GM18511 (cell line): ENCODE measurements around the gene ZPR1.
"Not testable (repeated sequence)": the region's sequence is repeated elsewhere in the genome, so short reads cannot be mapped to it uniquely, and the experiment has no call there.

Source experiments
- ATAC-seq: cut with Tn5 transposase; IDR thresholded peaks from one replicate; pipeline ENCODE4 v1.9.1; 2021; ENCODE audit warnings: mild to moderate bottlenecking, moderate library complexity; ENCODE audit not compliant: unreplicated experiment

The ZPR1 gene

DNA sequence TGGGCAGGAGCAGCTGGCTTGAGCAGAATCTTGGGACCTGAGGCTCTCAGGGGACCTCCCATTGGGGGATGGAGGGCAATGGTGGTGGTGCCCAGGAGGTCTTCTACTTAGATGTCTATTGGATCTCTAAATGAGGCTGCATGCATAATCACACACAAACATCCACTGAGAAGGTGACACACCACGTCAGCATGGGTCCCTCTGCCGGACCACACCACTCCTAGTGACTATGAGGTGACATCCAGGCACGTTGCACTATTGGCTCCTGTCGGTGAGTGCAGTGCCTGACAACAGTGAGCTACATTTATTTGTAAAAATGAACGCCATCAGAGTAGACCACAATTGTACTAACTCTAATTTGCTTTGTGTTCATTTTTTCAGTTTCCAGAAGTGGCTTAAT, 37.6 kb upstream of the ZPR1 start:
- ATAC-seq: no peak

DNA sequence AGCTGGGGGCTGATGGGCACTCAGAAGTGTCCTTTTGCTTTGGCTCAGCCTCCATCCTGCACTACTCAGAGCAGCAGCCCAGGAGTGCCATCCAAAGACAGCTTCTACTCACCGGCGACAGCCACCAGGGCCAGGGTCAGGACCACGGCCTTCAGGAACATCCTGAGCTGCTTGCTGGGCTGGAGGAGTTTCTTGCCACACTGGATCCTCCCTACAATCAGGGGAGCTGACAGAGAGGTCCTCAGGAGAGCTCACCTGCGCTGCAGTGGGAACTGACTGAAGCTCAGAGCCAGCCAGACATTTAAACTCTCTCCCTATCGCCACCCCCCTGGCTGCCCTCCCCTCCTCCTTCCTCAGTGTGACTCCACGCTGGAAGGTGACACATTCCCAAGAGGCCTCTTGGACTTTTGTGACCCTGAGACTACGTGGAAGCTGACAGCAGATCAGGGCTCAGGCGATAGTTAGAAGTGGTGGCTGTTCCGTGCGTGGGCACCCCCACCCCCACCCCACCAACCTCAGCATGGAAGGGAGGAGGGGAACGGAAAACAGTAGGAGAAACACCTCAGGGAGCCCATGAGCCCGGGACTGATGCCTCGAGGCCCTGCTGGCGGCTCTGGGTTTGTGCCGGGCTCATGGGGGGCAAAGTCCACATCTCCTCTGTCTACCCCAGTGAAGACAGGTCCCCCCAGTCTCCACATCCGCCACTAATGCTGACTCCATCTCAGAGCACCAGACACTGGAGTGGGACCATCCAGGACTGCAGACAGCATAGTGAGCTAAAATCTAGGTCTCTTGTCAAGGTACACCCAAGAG, 35.4 kb upstream of the ZPR1 start, which contains the start of gene APOA4:
TSS of gene APOA4 (minus strand) at position 274 of the 813 bp plus-strand sequence. CDS start at position 161, 113 bp downstream.
- no peak for ATAC-seq

DNA sequence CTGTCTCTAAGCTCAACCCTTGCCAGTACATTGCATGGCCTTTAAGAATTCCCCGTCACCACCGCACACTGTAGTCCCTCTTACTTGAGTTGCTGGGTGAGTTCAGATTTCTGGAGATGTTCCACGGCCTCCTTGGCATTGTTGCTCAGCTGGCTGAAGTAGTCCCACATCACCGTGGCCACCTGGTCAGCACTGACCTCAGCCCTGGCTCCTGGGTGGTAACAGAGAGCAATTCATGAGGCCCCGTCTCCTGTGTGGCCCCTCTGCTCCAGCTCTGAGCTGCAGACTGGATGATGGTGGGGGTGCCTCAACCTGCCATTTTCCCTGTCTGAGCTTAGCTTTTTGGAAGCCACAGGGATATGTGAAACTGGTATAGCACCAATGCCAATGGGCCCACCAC, 34.8 kb upstream of the ZPR1 start:
- no peak for ATAC-seq

GRCh38 chr11:116821050-116821918, 33.5 kb upstream of the ZPR1 start:
- no peak for ATAC-seq

- no peak for ATAC-seq
These were observed 31.2 kb upstream of the ZPR1 start for GRCh38 chr11:116819049-116819448.

DNA sequence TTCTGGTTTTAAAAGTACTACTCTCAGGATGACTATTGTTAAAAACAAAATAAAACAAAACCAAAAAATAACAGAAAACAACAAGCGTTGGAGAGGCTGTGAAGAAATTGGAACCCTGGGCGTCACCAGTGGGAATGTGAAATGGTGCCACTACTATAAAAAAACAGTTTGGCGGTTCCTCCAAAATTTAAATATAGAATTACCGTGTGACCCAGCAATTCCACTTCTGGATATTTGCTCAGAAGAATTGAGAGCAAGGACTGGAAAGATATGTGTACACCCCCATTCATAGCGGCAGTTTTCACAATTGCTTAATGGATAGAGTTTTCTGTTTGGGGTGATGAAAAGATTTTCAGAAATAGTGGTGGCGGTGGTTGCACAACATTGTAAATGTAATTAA, 26.7 kb upstream of the ZPR1 start:
- ATAC-seq: no peak

DNA sequence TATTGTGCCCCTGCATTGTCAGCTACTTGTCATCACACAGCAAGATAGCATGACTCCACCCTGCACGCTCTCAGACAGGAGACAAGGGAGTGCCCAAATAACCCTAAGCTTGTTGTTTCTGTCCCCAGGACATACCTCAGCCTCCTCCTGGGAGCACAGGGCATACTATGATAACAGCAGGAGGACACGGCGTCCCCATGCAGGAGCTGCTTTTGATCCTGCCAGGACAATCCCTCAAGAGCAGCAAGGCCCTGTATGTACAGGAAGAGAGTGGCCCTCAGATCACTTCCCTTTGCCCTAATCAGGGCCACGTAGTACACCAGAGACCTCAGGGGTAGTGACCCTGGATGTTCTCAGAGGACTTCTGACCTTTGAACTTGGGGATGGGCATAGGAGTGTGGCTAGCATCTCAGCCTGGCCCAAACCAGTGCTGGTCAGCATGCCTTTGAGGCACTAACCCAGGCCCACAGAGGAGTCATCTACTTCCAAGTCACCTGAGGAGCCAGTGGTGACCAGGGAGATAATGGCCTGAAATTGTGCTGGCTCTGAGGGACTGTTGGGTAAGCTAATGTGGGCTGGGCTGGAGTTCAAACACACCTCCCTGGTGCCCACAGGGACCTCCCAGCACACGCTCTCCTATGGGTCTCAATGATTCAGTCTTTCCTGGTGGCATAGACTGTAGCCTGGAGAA, 26.1 kb upstream of the ZPR1 start:
- ATAC-seq: no peak

DNA sequence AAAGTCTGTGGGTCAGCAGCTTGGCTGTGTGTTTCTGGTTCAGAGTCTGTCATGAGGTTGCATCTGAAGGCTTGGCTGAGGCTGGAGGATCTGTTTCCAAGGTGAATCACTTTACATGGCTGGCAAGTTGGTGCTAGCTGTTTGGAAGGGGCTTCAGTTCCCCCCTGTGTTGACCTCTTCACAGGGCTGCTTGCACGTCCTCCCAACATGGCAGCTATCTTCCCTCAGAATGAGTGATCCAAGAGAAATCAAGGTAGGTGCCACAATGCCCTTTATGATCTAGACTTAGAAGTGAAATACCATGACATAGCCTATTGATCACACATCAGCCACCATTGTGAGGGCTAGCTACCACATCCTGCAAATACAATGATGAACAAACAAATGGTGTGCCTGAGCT, 25.3 kb upstream of the ZPR1 start:
- no peak for ATAC-seq

- ATAC-seq: no peak
These were observed 24.3 kb upstream of the ZPR1 start for GRCh38 chr11:116812109-116812508.

DNA sequence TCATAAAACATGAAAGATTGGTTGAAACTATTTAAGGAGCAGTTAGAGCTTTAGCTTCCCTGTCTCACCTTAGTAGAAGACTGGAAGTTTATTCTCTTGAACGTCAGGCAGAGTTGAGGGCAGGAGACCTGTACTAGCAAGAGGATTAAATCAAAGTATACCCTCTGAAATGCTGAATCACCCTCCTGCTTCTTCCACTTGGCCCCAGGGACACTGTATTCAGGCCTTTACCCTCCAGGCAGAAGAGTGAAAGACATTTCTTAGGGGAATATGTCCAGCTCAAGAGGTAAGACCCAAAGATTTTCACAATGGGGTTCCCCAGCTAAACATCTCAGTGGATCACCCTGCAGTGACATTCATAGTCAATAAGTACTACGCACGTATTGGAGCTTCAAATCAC, 23.4 kb upstream of the ZPR1 start:
- ATAC-seq: no peak

DNA sequence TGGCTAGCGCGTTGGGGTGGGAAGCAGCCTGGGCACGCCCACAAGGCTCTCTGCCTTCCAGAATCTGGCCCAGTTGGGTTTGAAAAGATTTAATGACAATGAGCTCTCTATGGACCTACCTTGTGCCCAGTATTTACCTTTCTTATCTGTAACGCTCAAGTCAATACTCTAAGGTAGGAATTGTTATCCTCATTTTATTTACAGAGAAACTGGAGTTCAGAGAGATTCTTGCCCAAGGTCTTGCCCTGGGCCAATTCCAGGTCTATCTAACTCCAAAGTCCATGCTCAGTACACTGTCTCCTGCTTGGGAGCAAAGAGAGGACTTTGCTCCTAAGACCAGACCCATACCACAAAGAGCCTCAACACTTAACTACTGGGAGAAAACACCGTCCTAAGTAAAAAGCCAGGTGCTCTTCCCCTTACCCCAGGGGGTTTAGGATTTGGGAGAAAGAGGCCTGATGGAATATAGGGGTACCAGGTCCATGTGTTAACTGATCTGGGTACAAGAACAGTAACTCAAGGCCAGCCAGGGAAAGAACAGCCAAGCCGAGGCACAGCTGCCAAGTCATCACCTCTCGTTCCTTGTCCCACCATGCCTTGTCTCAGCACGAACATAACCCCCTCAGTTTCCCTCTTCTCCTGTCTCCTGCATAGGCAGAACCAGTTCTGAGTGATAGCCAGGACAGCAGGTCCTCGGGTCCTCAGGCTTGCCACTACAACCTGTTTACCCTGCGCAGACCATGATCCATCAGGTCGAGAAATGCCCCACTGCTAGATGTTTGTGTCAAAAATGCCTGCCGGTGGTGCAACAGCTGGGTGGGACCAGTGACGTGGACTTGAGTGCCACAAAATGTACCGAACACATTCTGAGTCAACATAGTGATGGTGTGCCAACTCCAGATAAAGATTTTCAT, 20.7 kb upstream of the ZPR1 start:
- no peak for ATAC-seq

DNA sequence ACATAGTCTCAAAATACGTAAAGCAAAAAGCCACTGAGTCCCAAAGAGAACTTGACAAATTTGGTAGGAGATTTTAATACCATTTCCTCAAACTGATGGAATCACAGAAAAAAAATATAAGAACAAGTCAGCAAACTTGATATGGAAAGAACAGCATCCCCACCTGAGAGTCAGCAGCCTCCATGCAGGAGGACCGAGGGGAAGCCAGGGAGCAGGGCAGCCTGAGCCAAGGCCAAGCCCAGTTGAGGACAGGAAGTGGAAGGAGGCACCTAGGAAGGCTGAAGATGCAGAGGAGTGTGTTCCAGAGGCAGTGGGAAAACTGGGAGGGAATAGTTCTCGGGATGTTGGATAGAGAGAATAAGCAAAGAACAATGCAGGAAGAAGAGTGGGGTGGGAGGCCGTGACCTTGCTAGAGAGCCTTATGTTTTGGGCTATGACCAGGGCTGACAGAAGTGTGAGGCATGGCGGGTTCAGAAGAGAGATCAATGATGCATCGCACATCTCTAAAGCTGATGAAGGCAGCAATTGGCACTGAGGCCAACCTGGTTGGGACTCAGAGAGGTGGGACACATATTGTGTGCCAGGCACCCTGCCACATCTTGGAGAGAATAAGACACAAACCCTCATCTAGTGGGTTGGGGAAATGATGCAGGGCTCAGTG, 19.9 kb upstream of the ZPR1 start:
- ATAC-seq: no peak

GRCh38 chr11:116804001-116804400, 16.2 kb upstream of the ZPR1 start:
- ATAC-seq: no peak

GRCh38 chr11:116801662-116802061, 13.8 kb upstream of the ZPR1 start:
- not testable (repeated sequence) for ATAC-seq

DNA sequence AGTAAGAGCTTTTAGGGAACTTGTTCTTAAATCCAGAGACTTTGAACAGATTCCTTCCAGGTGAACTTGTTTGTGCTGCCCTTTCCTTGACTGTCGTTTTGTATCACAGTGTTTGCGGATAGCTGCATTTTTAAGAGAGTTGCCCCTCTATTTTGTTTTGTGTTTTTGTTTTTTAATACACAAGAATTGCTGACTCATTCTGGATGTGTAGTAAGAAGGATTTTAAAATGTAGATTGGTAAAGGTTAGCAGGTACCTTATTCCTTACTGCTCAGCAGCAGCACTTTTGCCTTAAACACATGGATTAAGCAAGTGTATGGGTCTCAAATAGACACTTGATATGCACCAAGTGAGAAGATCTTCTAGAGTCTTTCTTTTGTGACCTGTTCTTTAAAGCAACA, 12.8 kb upstream of the ZPR1 start:
- ATAC-seq: no peak

GRCh38 chr11:116798368-116798767, 10.5 kb upstream of the ZPR1 start:
- ATAC-seq: no peak

- no peak for ATAC-seq
These were observed 10.0 kb upstream of the ZPR1 start for GRCh38 chr11:116797816-116798215.

GRCh38 chr11:116796548-116796947, 8.7 kb upstream of the ZPR1 start:
- no peak for ATAC-seq

DNA sequence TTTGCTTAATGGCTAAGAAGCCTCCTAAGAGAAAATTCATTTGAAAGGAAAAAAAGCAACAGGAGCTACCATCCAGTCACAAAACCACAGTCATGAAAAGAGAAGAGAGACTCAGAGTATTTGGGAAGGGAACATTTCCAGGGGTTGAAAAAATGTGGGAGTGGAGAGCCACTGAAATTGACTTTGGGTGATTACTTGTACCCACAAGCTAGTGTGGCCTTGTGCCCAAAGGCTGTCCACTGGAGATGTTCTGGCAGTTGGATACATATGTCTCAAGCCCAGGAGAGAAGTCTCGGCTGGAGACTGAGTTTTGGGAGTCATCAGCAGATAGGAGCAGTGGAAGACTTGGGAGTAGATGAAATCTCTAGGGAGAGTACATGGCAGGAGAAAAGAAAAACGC, 7.0 kb upstream of the ZPR1 start:
- no peak for ATAC-seq

- ATAC-seq: no peak
These were observed 5.9 kb upstream of the ZPR1 start for GRCh38 chr11:116793772-116794097.
